Measurements from ENCODE around the gene GPSM3. TPM values are rescaled to one million over a fixed set of nuclear protein-coding genes. Genes with fewer than 3 reads are reported as not detected.

GPSM3 gene
- total and polyA plus RNA-seq, 2 donors (not counting 3 experiments of a cell fraction or from before 2014, with no cell fraction given): 19.5 to 21.6 TPM

DNA sequence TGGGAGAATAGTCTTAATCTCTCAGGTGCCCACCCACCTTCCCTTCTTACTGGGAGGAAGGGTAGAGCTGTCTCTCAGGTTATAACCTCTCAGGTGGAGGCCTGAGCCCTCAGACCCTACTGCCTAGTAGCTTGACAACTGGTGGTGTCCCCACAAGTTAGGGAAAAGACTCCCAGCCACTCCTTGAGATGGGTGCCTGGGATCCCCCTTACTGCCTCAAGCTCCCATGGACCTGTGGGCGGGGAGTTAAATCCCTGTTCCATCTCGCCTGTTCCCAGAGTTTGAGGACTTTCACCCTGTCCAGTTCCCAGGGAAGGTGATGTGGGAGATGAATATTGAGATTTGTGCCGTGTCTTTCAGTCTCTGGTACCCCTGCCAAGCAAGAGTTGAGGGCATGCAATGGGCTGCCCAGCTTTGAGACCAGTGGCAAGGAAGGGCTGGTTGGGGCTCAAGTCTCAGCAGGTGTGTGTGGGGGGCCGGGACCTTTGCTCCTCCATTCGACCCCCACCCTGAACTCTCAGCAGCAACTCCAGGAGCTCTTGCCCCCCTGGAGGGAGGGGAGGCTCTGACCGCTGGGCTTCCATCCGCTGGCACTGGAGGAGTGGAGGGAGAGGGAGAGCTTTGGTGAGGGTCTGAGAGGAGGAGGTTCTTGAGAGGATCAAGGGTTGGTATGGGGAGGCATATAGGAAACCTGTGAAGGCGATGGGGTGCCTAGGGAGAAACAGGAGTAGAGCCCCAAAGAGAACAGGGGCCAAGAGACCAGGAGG is 1.3 kb downstream of the GPSM3 start:
- no peak overlapping the region for H3K27ac ChIP-seq (ENCODE audit: insufficient read depth, low read depth, low read length)
- no peak overlapping the region for H3K9ac ChIP-seq (replicated peaks; ENCODE audit: extremely low read depth, insufficient read depth, low read length)
- ChIA-PET CTCF (interaction anchor here (0.6 to 1.8 kb wide), 4 partner anchors 14 to 72 kb away, joined by 3 to 6 read pairs (median 5); partner anchors contain the start of gene ATF6B), POLR2A (interaction anchor here (1.0 kb wide), 1 partner anchor 14 kb away, joined by 5 read pairs; no protein-coding TSS in a partner anchor)
- no peak overlapping the region for H2AFZ ChIP-seq (ENCODE audit: low read depth, low read length)
- H3K79me2 ChIP-seq (ENCODE audit: control insufficient read depth, insufficient read depth, low read length): peaks cover 23% of the 10 kb centered on the region
- no peaks in the 10 kb centered on the region for H3K27me3 ChIP-seq (ENCODE audit: control insufficient read depth in 2 of 2, insufficient read depth in 2 of 2, low read length in 2 of 2)
- H3K4me2 ChIP-seq (ENCODE audit: insufficient read depth, low read length): no peak overlapping the region
- H3K9me3 ChIP-seq (replicated peaks; ENCODE audit: control insufficient read depth, insufficient read depth, low read length): no peaks in the 10 kb centered on the region
- DNase-seq (ENCODE audit: low read depth, low spot score): no peak
- TF ChIP-seq GATA2 (IDR thresholded peaks at IDR 0.05; ENCODE audit: insufficient read depth, insufficient read length, low read depth, low read length): no peak
- TF ChIP-seq, protein P1, sequence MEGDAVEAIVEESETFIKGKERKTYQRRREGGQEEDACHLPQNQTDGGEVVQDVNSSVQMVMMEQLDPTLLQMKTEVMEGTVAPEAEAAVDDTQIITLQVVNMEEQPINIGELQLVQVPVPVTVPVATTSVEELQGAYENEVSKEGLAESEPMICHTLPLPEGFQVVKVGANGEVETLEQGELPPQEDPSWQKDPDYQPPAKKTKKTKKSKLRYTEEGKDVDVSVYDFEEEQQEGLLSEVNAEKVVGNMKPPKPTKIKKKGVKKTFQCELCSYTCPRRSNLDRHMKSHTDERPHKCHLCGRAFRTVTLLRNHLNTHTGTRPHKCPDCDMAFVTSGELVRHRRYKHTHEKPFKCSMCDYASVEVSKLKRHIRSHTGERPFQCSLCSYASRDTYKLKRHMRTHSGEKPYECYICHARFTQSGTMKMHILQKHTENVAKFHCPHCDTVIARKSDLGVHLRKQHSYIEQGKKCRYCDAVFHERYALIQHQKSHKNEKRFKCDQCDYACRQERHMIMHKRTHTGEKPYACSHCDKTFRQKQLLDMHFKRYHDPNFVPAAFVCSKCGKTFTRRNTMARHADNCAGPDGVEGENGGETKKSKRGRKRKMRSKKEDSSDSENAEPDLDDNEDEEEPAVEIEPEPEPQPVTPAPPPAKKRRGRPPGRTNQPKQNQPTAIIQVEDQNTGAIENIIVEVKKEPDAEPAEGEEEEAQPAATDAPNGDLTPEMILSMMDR (IDR thresholded peaks at IDR 0.05; ENCODE audit: extremely low read depth in 1 of 2, insufficient read depth in 1 of 2, low read depth in 1 of 2, low read length in 2 of 2): no peak
- TF ChIP-seq POLR2AphosphoS5 (IDR thresholded peaks at IDR 0.05; ENCODE audit: insufficient read depth, low read depth, low read length): no peak
- no peak for TF ChIP-seq JUN (IDR thresholded peaks at IDR 0.05; ENCODE audit: borderline replicate concordance, insufficient read depth, insufficient read length, low read depth)
- TF ChIP-seq EZH2 (IDR thresholded peaks at IDR 0.05; ENCODE audit: borderline replicate concordance, low read depth, low read length, severe bottlenecking): no peak
- no peak for TF ChIP-seq MYC (IDR thresholded peaks at IDR 0.05; ENCODE audit: low read depth, low read length)
- TF ChIP-seq POLR2A (IDR thresholded peaks at IDR 0.05; ENCODE audit: low read depth, low read length): peak; percentile 4
- TF ChIP-seq, protein P2, sequence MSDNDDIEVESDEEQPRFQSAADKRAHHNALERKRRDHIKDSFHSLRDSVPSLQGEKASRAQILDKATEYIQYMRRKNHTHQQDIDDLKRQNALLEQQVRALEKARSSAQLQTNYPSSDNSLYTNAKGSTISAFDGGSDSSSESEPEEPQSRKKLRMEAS (IDR thresholded peaks at IDR 0.05; ENCODE audit: insufficient read depth, insufficient read length): no peak
- TF ChIP-seq FOS (IDR thresholded peaks at IDR 0.05; ENCODE audit: borderline replicate concordance, insufficient read depth, low read length): no peak
- intact Hi-C loops (cut with micrococcal nuclease) (loop anchor here (1.0 to 10.0 kb wide), 4 partner anchors 13 to 526 kb away; partner anchors contain the start of genes ATF6B, C6orf47, CSNK2B and GPANK1), dilution Hi-C loops (cut with MboI; ENCODE audit: extremely low pct_ligation_motif_present, low sequenced_read_pairs) (no loop called here)
- H3K4me3 ChIP-seq (replicated peaks in 1 of 3; ENCODE audit: insufficient read depth in 1 of 3, low read depth in 1 of 3, low read length in 3 of 3): no peak overlapping the region
- H4K20me1 ChIP-seq (replicated peaks; ENCODE audit: control insufficient read depth, extremely low read depth, insufficient read depth, low read length): no peaks in the 10 kb centered on the region
- H3K36me3 ChIP-seq (ENCODE audit: control insufficient read depth in 2 of 2, extremely low read depth in 1 of 2, insufficient read depth in 2 of 2, low read length in 2 of 2): peaks cover 0 to 14% of the 10 kb centered on the region in 2 experiments
- FAIRE-seq: peak; percentile 4
- H3K4me1 ChIP-seq (ENCODE audit: control insufficient read depth, extremely low read depth, insufficient read depth, low read length): peaks cover 48% of the 10 kb centered on the region
- no TSS peak for BruUV-seq (replicated peaks)
- no peaks in the 10 kb centered on the region for H3K9me1 ChIP-seq (replicated peaks; ENCODE audit: control insufficient read depth, extremely low read depth, insufficient read depth, low read length)
